WTC11 (cell line): ENCODE results near the gene CAMK2B. TPM values are rescaled to one million over a fixed set of nuclear protein-coding genes. Genes with fewer than 3 reads are reported as not detected.

Experiments used
- ATAC-seq: fragments of 200-7000 bp; cut with Tn5 transposase; 2 replicates; pipeline ENCODE4 v1.10.0; 2021; ENCODE audit warnings: mild to moderate bottlenecking, moderate library complexity
- CTCF ChIA-PET: fragments of 300-600 bp; sonication (Branson Sonifier 250); formaldehyde crosslinking; loops from one replicate; lab custom pipeline; 2021; ENCODE audit warnings: antibody characterized with exemption; lab: Charles Lee
- POLR2A ChIA-PET: fragments of 350-600 bp; sonication (Branson Sonifier 250); formaldehyde crosslinking; loops from one replicate; lab custom pipeline; 2021; ENCODE audit warnings: antibody characterized with exemption; lab: Charles Lee
- DNase-seq: peaks from one replicate; pipeline ENCODE4 v3.0.0; 2021; ENCODE audit warnings: low spot score
- H3K27ac Mint-ChIP-seq: 2 replicates; pipeline ENCODE4 v1.8.0; 2021; ENCODE audit warnings: mixed read lengths
- H3K27me3 Mint-ChIP-seq: 2 replicates; pipeline ENCODE4 v1.8.0; 2021; ENCODE audit warnings: low read depth, mild to moderate bottlenecking, moderate library complexity, mixed read lengths
- H3K36me3 Mint-ChIP-seq: 2 replicates; pipeline ENCODE4 v1.8.0; 2021; ENCODE audit warnings: mixed read lengths
- H3K4me1 Mint-ChIP-seq: 2 replicates; pipeline ENCODE4 v1.8.0; 2022; ENCODE audit warnings: mixed read lengths
- H3K4me3 Mint-ChIP-seq: 2 replicates; pipeline ENCODE4 v1.8.0; 2021; ENCODE audit warnings: mild to moderate bottlenecking, moderate library complexity, mixed read lengths
- H3K9me3 Mint-ChIP-seq: 2 replicates; pipeline ENCODE4 v1.8.0; 2021; ENCODE audit warnings: mixed read lengths
- CBFB ChIP-seq: sonication (generic); formaldehyde crosslinking; IDR thresholded peaks from 2 replicates; pipeline ENCODE4 v1.8.1; 2022; ENCODE audit warnings: mild to moderate bottlenecking, low read depth, missing genetic modification reagents
- FOXK1 ChIP-seq: sonication (generic); formaldehyde crosslinking; IDR thresholded peaks from 2 replicates; pipeline ENCODE4 v1.8.0; 2022; ENCODE audit warnings: mild to moderate bottlenecking, moderate library complexity, missing genetic modification reagents
- FOXP1 ChIP-seq: sonication (generic); formaldehyde crosslinking; IDR thresholded peaks from 2 replicates; pipeline ENCODE4 v1.8.0; 2022; ENCODE audit warnings: missing genetic modification reagents, mild to moderate bottlenecking, moderate library complexity, borderline replicate concordance
- IRF1 ChIP-seq: sonication (generic); formaldehyde crosslinking; IDR thresholded peaks from 2 replicates; pipeline ENCODE4 v1.8.0; 2023; ENCODE audit warnings: missing genetic modification reagents
- JAZF1 ChIP-seq: fragments of 250-450 bp; sonication (Bioruptor Pico); IDR thresholded peaks from 2 replicates; pipeline ENCODE4 v1.9.0; 2021; ENCODE audit warnings: moderate library complexity, mild to moderate bottlenecking, inconsistent platforms
- JUN ChIP-seq: sonication (generic); formaldehyde crosslinking; IDR thresholded peaks from 2 replicates; pipeline ENCODE4 v1.8.0; 2023; ENCODE audit warnings: mild to moderate bottlenecking, missing genetic modification reagents
- NR3C1 ChIP-seq: sonication (generic); formaldehyde crosslinking; conservative IDR thresholded peaks from 2 replicates; pipeline ENCODE4 v1.8.1; 2023; ENCODE audit warnings: low read depth, mild to moderate bottlenecking, missing genetic modification reagents
- RELA ChIP-seq: sonication (generic); formaldehyde crosslinking; IDR thresholded peaks from 2 replicates; pipeline ENCODE4 v1.8.1; 2022; ENCODE audit warnings: missing genetic modification reagents, mild to moderate bottlenecking, borderline replicate concordance
- SOX15 ChIP-seq: fragments of 250-450 bp; sonication (Bioruptor Pico); IDR thresholded peaks from 2 replicates; pipeline ENCODE4 v1.9.0; 2021; ENCODE audit warnings: mild to moderate bottlenecking
- STAT6 ChIP-seq: sonication (generic); formaldehyde crosslinking; conservative IDR thresholded peaks from 2 replicates; pipeline ENCODE4 v1.8.1; 2023; ENCODE audit warnings: mild to moderate bottlenecking, low read depth, missing genetic modification reagents, moderate library complexity
- USF1 ChIP-seq: sonication (generic); formaldehyde crosslinking; IDR thresholded peaks from 2 replicates; pipeline ENCODE4 v1.8.0; 2022; ENCODE audit warnings: mild to moderate bottlenecking, missing genetic modification reagents
- ZNF121 ChIP-seq: sonication (generic); formaldehyde crosslinking; IDR thresholded peaks from 2 replicates; pipeline ENCODE4 v1.8.0; 2023; ENCODE audit warnings: missing genetic modification reagents
- ZNF219 ChIP-seq: sonication (generic); formaldehyde crosslinking; IDR thresholded peaks from 2 replicates; pipeline ENCODE4 v1.8.0; 2023; ENCODE audit warnings: missing genetic modification reagents, mild to moderate bottlenecking, borderline replicate concordance
- ZNF232 ChIP-seq: sonication (generic); formaldehyde crosslinking; IDR thresholded peaks from 2 replicates; pipeline ENCODE4 v1.8.0; 2022; ENCODE audit warnings: mild to moderate bottlenecking, missing genetic modification reagents
- ZNF425 ChIP-seq: fragments of 250-450 bp; sonication (Bioruptor Pico); conservative IDR thresholded peaks from 2 replicates; pipeline ENCODE4 v1.9.0; 2021; ENCODE audit warnings: mild to moderate bottlenecking
- ZSCAN18 ChIP-seq: fragments of 250-450 bp; sonication (Bioruptor Pico); IDR thresholded peaks from 2 replicates; pipeline ENCODE4 v2.1.2; 2022; ENCODE audit warnings: mild to moderate bottlenecking, moderate library complexity
- total RNA-seq: library from RNA; stranded (reverse); gene quantifications from 3 replicates; pipeline ENCODE4 v1.2.3, GENCODE V29; 2021
- TF ChIP-seq, protein P1 (sequence below): sonication (generic); formaldehyde crosslinking; IDR thresholded peaks from 2 replicates; pipeline ENCODE4 v1.8.1; 2023; ENCODE audit warnings: mild to moderate bottlenecking, missing genetic modification reagents
- TF ChIP-seq, protein P2 (sequence below): fragments of 200-600 bp; IDR thresholded peaks from 2 replicates; pipeline ENCODE4 v1.8.0; 2022; ENCODE audit warnings: antibody characterized with exemption

CAMK2B gene
- total RNA-seq, 1 experiment from 2014 or later, result 0.44 TPM

DNA sequence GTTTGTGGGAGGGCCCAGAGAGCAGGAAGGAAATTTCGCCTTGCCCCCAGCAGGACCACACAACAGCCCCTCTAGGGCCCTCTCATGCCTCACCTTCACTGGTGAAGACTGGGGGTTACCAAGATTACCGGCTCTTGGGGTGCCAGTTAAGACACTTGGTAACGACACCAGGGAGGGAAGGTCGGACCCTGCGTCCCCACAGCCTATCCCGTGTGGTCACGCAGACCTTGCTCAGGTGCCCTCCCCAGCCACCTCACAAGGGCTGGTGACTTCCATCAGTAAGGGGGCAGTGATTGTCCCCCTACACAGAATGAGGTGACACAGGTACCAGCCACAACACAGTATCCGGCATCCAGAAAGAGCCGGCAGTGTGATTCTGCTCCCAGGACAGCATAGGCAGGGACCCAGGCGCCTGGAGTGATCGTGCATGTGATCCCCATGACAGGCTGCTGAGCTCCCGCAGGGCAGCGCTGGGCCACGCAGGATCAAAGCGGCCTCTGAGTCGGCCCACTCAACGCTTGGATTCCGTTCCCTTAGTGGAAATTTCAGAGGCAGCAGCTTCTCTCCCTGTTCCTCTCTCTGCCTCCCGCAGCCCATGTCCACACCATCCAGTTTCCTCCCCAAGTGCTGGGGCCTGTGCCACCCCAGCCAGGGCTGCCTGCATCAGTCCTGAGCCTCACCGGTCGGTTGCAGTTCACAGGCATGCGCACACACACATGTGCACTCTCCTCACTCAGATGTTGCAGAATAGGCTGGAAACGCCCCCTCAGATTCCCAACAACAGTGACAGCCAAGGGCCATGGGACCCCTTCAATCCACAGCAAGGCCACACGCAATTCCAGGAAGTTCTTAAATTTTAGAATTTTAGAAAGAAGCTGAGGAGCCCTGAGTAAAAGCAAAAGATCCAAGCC is 35.8 kb downstream of the CAMK2B start:
- POLR2A ChIA-PET, result no interaction called here
- Mint-ChIP-seq H3K4me3 (no peak overlapping the region), H3K36me3 (no peaks in the 10 kb centered on the region), H3K27ac (no peak overlapping the region), H3K4me1 (peaks cover 4% of the 10 kb centered on the region; the same call in 1 of the 2 replicates), H3K9me3 (no peaks in the 10 kb centered on the region), H3K27me3 (no peaks in the 10 kb centered on the region)
- DNase-seq (peak; percentile 8), ATAC-seq (no peak)
- TF ChIP-seq ZSCAN18 (CRISPR knock-in tag) (no peak), JUN (CRISPR knock-in tag) (no peak), FOXK1 (CRISPR knock-in tag) (no peak), FOXP1 (CRISPR knock-in tag) (no peak), ZNF425 (CRISPR knock-in tag) (no peak), SOX15 (CRISPR knock-in tag) (no peak), USF1 (CRISPR knock-in tag) (no peak), IRF1 (no peak), ZNF219 (no peak), JAZF1 (CRISPR knock-in tag) (no peak), RELA (no peak), CBFB (CRISPR knock-in tag) (no peak), ZNF121 (CRISPR knock-in tag) (no peak), STAT6 (CRISPR knock-in tag) (no peak), NR3C1 (CRISPR knock-in tag) (no peak), ZNF232 (CRISPR knock-in tag) (no peak)
- TF ChIP-seq, protein P1, sequence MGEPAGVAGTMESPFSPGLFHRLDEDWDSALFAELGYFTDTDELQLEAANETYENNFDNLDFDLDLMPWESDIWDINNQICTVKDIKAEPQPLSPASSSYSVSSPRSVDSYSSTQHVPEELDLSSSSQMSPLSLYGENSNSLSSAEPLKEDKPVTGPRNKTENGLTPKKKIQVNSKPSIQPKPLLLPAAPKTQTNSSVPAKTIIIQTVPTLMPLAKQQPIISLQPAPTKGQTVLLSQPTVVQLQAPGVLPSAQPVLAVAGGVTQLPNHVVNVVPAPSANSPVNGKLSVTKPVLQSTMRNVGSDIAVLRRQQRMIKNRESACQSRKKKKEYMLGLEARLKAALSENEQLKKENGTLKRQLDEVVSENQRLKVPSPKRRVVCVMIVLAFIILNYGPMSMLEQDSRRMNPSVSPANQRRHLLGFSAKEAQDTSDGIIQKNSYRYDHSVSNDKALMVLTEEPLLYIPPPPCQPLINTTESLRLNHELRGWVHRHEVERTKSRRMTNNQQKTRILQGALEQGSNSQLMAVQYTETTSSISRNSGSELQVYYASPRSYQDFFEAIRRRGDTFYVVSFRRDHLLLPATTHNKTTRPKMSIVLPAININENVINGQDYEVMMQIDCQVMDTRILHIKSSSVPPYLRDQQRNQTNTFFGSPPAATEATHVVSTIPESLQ (CRISPR knock-in tag), result no peak
- TF ChIP-seq, protein P2, sequence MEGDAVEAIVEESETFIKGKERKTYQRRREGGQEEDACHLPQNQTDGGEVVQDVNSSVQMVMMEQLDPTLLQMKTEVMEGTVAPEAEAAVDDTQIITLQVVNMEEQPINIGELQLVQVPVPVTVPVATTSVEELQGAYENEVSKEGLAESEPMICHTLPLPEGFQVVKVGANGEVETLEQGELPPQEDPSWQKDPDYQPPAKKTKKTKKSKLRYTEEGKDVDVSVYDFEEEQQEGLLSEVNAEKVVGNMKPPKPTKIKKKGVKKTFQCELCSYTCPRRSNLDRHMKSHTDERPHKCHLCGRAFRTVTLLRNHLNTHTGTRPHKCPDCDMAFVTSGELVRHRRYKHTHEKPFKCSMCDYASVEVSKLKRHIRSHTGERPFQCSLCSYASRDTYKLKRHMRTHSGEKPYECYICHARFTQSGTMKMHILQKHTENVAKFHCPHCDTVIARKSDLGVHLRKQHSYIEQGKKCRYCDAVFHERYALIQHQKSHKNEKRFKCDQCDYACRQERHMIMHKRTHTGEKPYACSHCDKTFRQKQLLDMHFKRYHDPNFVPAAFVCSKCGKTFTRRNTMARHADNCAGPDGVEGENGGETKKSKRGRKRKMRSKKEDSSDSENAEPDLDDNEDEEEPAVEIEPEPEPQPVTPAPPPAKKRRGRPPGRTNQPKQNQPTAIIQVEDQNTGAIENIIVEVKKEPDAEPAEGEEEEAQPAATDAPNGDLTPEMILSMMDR, result no peak
- CTCF ChIA-PET, result interaction anchor here (1.1 to 2.4 kb wide), 2 partner anchors 46 to 49 kb away, joined by 3 to 9 read pairs; no protein-coding TSS in a partner anchor
